HG02870 (cell line): ENCODE data around the gene PTGER1.
"Not testable (repeated sequence)": the region's sequence is repeated elsewhere in the genome, so short reads cannot be mapped to it uniquely, and the experiment has no call there.

Experiments
- ATAC-seq: cut with Tn5 transposase; IDR thresholded peaks from one replicate; pipeline ENCODE4 v1.9.1; 2021; ENCODE audit warnings: mild to moderate bottlenecking, moderate library complexity; ENCODE audit not compliant: unreplicated experiment

PTGER1 gene

DNA sequence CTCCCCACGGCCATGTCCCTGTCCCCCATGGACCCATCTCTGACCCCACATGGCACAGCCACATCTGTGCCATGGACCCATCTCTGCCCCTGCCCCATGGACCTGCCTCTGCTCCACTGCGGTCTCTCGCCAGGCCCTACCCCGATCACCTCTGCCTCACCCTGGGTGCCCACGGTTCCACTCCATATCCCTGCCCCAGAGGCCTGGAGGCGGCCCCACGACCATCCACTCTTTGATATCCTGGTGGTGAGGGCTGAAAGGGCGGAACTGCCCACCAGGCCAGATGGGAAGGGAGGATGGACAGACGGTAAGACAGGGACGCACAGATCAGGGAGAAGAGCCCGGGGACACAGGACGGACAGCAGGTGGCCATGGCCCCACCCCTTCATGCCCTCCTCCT is 327 bp downstream of the PTGER1 start:
- ATAC-seq: no peak

DNA sequence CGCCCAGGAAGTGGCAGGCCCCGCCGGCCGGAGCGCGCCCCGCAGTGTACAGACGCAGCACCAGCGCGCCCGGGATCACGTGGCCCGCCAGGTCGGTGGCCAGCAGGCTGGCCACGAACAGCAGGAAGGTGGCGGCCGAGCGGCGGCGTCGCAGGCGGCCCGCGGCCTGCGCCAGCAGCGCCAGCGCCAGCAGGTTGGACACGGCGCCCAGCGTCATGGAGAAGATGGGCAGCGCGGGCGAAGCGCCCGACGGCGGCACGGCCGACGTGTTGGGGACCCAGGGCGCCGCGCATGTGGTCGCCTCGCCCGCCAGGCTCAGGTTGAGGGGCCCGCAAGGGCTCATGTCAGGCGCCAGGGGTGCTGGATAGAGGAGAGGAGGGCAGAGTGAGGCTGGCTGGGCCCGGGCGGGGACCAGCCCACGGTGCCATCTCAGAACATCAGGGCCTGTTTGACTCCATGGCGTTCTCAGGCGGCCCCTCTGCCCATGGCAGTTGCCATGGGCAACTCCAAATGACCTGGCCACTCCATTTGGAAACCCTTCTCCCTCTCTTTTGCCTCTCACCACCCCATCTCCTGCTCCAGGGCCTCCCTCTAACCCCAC is 1.1 kb downstream of the PTGER1 start:
- ATAC-seq: no peak

DNA sequence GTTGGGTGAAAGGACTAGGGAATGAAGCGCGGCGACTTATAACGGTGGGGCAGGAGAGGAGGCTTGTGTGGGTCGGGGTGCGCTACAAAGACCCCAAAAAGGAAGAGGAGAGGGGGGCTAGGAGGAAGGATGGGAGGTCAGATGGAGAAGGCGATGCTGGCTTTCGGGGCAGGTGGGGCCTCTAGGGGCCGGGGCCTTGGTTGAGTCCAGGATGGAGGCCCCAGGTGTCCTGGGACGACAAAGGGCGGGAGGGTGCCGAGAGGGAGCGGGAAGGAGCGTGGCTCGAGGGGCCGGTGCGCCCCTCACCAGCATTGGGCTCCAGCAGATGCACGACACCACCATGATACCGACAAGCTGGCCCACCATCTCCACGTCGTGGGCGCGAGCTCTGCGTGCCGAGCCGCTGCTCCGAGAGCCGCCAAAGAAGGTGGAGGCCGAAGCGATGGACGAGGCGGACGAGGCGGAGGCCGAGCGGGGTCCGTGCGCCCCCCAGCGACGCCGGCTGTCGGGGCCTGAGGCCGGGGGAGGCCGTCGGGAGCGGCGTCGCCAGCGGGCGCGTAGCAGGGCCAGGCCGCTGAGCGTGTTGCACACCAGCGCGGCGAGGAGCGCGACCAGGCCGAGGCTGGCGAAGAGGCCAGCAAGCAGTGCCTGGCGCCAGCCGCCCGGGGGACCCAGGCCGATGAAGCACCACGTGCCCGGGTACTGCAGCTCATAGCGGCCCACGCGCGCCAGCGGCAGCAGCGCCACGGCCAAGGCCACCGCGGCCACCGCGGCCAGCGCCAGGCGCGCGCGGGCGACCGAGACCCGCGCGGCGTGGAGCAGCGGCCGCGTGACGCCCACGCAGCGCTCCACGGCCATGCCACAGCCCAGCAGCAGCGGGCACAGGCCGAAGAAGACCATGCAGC is 1.8 kb downstream of the PTGER1 start:
- no peak for ATAC-seq

DNA sequence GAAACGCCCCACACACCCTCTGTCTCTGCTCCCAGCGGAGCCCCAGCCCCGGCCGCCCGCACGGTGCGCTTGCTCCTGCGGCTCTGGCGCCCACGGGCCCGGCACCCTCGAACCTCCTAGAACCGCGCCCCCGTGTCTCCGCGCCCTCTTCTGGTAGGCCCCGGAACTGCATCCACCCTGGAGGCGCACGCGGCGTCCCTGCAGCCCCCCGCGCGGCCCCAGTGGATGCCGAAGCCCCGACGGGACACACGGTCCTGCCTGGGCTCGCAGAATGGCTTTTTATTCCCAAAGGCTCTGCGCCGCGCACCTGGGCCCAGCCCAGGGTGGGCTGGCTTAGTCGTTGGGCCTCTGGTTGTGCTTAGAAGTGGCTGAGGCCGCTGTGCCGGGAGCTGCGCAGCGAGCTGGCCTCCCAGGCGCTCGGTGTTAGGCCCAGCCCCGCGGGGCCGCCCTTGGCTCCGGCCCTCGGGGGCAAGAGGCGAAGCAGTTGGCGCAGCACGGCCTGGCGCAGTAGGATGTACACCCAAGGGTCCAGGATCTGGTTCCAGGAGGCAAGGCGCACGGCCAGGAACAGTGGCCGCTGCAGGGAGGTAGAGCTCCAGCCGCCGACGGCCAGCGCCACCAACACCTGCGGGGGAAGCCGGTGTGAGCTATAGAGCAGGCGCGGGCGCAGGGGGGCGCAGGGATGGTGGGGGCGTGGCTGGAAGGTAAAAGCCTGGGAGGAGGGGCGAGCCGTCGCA is 2.8 kb downstream of the PTGER1 start:
- ATAC-seq: no peak

DNA sequence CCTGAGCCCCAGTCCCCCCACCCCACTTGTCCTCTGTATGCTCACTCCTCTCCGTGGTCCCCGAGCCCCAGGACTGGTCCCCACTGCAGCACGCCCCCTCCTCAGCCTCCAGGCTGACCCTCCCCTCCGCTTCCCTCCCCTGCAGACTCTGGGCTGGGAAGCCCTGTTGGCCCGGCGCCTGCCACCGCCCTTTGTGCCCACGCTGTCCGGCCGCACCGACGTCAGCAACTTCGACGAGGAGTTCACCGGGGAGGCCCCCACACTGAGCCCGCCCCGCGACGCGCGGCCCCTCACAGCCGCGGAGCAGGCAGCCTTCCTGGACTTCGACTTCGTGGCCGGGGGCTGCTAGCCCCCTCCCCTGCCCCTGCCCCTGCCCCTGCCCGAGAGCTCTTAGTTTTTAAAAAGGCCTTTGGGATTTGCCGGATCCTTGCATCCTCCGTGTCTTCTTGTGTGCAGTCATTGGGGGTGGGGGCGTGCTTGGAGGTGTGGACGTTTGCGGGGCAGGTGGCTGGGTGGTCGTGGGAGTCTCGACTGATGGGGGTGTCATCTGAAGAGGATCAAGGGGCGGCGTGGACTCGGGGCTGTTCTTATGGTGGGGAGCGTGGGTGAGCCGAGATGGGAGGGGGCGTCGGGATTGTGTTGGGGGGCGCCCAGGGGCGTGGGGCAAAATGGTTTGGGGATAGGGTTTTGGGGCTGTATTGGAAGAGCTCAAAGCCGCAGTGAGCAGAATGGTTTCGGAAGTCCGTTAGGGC is 3.5 kb downstream of the PTGER1 start:
- ATAC-seq: no peak

DNA sequence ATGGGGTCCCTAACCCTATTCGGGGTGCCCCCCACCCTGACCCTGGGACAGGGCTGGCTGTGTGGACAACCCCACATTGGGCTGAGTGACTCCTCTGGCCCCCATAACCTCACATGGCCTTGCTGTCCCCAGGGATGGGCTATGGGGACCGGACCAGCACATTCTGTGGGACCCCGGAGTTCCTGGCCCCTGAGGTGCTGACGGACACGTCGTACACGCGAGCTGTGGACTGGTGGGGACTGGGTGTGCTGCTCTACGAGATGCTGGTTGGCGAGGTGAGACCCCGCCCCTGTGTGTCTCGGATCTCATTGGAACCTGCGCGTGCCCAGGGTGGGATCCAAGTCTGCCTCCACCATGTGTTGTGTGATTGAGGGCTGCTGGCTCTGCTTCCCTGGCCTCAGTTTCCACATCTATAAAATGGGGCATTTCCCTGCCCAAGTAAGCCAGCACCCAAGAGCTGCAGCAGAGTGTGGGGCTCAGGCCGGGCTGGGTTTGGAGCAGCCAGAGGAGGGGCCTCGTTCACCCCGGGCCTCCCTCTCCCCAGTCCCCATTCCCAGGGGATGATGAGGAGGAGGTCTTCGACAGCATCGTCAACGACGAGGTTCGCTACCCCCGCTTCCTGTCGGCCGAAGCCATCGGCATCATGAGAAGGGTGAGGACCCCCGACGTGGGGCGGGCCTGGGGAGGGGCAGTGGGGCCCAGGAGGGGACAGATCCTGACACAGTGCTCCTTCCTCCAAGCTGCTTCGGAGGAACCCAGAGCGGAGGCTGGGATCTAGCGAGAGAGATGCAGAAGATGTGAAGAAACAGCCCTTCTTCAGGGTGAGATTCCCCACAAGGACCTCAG is 4.9 kb downstream of the PTGER1 start:
- ATAC-seq: no peak

DNA sequence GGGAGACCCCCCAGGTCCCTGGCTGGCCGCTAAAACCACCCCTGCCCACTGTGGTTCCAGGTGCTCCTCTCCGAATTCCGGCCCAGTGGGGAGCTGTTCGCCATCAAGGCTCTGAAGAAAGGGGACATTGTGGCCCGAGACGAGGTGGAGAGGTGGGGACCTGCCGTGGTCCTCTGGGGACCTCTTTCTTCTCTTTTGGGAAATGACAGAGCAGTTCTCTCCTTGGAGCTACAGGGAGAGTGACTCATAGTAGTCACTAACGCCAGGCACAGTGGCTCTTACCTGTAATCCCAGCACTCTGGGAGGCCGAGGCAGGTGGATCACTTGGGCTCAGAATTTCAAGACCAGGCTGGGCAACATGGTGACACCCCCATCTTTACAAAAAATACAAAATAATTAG is 7.3 kb downstream of the PTGER1 start:
- ATAC-seq: no peak

DNA sequence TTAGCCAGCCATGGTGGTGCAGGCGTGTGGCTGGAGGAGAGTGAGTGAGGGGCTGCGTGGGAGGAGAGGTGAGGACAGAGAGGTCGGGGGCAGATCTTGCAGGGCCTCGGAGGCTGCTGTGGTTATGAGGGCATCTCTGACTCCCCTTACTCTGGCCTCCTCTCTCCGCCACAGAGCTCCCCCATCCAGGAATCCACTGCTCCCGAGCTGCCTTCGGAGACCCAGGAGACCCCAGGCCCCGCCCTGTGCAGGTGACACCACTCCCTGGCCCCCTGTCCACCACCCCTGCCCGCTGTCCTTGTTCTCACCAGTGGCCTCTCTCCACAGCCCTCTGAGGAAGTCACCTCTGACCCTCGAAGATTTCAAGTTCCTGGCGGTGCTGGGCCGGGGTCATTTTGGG is 7.8 kb downstream of the PTGER1 start:
- ATAC-seq: no peak

DNA sequence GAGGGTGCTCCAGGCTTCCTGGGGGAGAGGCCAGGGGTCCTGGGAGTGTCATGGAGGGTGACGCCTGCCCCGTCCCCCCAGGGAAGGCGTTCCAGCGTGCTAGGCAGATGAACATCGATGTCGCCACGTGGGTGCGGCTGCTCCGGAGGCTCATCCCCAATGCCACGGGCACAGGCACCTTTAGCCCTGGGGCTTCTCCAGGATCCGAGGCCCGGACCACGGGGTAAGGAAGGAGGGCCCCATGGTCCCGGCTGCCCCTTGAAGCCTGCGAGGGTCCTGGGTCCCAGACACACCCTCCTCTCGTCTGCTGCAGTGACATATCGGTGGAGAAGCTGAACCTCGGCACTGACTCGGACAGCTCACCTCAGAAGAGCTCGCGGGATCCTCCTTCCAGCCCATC is 11.4 kb downstream of the PTGER1 start:
- ATAC-seq: no peak

DNA sequence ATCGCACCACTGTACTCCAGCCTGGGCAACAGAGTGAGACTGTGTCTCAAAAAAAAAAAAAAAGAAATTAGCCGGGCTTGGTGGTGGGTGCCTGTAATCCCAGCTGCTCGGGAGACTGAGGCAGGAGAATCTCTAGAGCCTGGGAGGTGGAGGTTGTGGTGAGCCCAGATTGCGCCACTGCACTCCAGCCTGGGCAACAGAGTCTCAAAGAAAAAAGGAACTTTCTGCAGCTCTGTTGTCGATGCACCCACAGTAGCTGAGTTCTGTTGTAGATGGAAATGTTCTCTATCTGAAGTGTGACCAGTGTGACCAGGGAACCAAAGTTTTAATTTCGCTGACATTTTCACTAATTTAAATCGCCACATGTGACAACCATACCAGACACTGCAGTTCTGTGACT is 12.8 kb downstream of the PTGER1 start:
- ATAC-seq: not testable (repeated sequence)

DNA sequence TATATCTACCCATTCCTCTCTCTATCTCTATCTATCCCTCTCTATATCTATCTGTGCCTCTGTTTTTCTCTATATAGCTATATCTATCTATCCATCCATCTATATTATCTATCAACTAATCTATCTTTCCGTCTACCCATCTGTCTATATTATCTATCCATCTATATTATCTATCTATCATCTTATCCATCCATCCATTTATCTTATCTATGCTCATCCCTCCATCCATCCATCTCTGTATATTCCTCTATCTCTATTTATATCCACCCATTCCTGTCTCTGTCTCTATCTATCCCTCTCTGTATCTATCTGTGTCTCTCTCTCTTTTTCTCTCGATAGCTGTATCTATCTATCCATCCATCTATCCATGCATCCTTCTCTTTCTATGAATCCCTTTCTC is 14.2 kb downstream of the PTGER1 start:
- ATAC-seq: no peak

DNA sequence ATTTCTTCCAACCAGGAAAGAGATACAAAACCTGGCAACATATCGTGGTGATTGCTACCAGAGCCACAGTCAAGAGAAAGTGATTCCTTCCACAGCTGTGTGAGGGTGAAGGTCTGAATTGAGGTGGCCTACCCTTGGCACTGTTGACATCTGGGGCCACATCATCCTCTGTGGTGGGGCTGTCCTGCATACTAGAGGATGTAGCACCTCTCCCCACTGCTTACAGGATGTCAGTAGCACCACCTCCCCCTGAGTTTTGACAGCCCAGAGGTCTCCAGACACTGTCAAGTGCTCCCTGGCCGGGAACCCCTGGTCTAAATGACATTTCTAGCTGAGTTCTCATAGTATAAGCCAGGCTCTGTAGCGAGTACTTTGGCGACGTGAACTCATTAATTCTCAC is 15.5 kb downstream of the PTGER1 start:
- no peak for ATAC-seq

DNA sequence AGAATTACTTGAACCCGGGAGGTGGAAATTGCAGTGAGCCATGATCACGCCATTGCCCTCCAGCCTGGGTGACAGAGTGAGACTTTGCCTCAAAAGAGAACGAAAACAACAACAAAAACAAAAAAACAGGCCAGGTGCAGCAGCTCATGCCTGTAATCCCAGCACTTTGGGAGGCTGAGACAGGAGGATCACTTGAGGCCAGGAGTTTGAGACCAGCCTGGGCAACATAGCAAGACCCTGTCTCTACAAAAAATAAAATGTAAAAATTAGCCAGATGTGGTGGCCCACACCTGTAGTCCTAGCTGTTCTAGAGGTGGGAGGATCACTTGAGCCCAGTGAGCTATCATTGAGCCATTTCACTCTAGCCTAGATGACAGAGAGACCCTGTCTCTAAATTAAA is 22.9 kb downstream of the PTGER1 start:
- ATAC-seq: not testable (repeated sequence)

DNA sequence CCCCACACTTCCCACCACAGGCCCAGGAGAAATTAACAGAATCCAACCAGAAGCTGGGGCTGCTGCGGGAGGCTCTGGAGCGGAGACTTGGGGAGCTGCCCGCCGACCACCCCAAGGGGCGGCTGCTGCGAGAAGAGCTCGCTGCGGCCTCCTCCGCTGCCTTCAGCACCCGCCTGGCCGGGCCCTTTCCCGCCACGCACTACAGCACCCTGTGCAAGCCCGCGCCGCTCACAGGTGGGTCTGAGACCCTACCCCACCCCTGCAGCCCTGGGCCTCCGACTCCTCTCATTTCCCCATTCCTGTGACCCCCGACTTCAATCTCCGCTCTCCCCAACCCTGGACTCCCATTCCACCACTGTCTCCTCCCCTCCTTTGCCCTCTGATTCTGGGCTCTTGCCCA is 24.3 kb downstream of the PTGER1 start:
- no peak for ATAC-seq

DNA sequence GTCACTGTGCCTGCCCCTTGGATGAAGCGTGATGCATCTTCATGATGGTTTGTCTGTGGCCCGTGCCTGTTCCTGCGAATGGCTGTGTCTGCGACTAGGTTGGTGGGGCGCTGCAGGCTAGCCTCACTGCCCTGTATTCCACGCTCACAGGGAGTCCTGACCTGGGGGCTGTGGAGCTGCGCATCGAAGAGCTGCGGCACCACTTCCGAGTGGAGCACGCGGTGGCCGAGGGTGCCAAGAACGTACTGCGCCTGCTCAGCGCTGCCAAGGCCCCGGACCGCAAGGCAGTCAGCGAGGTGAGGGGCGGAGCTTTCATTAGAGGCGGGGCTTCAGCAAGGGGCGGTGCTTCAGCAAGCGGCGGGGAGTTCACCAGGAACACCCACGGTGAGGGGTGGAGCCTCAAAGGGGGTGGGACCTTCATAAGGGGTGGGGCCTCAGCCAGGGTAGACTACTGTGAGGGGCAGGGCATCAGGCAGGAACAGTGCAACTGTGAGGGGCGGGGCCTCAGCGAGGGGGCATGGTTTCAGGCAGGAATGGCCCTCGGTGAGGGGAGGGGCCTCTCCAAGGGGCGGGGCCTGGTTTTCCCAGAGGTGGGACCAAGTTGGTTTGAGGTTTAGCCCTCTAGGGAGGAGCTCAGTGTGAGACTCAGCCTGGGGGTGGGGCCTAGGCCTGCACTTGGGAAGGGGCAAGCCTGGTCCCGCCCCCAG is 24.8 kb downstream of the PTGER1 start:
- no peak for ATAC-seq

DNA sequence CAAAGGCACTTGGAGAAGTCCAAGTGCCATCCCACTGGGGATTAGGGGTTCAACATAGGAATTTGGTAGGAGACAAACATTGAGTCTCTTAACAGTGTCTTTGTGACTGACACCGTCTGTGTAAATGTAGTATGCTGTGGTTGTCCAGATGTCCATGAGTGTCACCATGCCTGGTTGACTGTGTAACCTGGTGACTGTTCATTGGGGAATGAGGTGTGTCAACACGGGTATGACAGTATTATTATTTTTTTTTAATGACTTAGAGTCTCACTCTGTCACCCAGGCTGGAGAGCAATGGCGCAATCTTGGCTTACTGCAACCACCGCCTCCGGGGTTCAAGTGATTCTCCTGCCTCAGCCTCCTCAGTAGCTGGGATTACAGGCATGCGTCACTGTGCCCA is 25.8 kb downstream of the PTGER1 start:
- no peak for ATAC-seq

DNA sequence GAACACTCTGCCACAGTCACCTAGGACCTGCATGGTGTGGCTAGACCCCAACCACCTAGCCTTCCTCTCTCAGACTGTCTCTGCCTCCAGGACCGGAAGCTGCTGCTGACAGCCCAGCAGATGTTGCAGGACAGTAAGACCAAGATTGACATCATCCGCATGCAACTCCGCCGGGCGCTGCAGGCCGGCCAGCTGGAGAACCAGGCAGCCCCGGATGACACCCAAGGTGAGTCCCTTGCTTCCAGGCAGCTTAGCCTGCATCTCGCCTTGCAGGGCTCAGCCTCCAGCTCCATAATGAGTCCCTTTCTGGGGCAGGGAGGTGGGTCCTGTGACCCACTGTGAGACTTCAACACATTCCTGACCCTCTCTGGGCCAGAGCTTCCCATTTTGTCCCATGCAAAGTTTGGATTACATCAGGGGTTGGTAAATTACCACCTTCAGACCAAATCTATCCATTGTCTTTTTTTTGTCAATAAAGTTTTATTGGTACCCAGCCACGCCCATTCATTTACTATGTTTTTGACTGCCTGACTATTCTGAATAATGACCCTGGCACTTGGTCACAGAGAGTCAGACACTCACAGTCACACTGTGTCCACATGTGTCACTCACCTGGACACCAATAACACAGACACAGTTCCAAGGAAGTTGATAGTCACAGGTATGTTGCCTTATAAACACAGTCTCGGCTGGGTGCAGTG is 28.7 kb downstream of the PTGER1 start:
- ATAC-seq: no peak

DNA sequence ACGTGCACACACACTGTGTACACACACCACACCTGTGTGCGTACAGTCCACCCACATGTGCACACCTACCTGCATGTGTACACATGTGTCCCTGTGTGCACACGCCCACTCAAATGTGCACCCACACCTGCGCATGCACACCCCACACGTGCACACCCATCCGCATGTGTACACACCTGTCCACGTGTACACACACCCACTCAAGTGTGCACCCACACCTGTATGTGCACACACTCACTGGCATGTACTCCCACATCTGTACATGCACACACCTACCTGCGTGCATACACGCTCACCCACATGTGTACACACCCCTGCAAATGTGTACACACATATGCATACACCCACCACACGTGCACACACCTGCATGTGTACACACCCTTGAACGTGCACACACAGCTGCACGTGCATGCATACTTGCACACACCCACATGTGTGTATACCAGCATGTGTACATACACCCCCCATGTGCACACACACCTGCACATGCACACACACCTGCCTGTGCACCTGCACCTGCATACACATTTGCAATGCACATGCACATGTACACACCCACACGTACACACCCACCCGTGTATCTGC is 31.4 kb downstream of the PTGER1 start:
- ATAC-seq: no peak
